ENCODE measurements around the gene DBP. TPM values are rescaled to one million over a fixed set of nuclear protein-coding genes. Genes with fewer than 3 reads are reported as not detected.

Gene DBP
- total RNA-seq, 1 experiment from 2014 or later, result 12.6 TPM

DNA sequence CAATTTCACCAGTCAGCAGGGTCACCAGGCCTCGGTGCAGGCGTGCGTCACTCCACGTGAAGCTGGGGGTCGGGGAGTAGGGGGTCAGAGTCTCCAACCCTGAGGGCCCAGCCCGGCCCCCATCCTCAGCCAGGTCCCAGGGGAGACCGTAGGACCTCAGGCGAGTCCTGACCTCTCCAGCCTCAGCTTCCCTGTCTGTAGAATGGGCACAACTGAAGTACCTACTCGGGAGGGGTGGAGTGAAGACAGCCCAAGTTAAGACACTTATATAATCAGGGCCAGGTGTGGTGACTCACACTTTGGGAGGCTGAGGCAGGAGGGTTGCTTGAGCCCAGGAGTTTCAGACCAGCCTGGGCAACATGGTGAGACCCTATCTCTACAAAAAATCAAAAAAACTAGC is 33.3 kb downstream of the DBP start:
- Histone ChIP-seq H2BK120ac (ENCODE audit: low read depth, low read length, poor library complexity, severe bottlenecking) (no peak overlapping the region), H3K23me2 (ENCODE audit: insufficient read length, low read depth, low read length, poor library complexity, severe bottlenecking) (no peaks in the 10 kb centered on the region), H3K9me3 (ENCODE audit: control insufficient read depth, low read depth, low read length) (no peaks in the 10 kb centered on the region), H3K4me2 (ENCODE audit: insufficient read depth, insufficient read length, low read length) (no peak overlapping the region), H2AFZ (ENCODE audit: low read length) (no peak overlapping the region), H3K27ac (ENCODE audit: insufficient read length, low read depth, low read length) (no peak overlapping the region), H3K56ac (ENCODE audit: insufficient read length, low read depth, low read length) (no peak overlapping the region), H4K5ac (ENCODE audit: insufficient read length, low read depth, low read length) (no peak overlapping the region), H3T11ph (ENCODE audit: low read length) (no peak overlapping the region), H2BK15ac (ENCODE audit: low read depth, low read length) (no peak overlapping the region), H4K8ac (replicated peaks; ENCODE audit: insufficient read length, low read depth, low read length) (no peak overlapping the region), H2AK5ac (ENCODE audit: insufficient read length, low read length) (no peak overlapping the region), H2BK12ac (ENCODE audit: insufficient read length, low read depth, low read length) (no peak overlapping the region), H2BK20ac (ENCODE audit: low read depth, low read length, poor library complexity, severe bottlenecking) (no peak overlapping the region), H3K27me3 (ENCODE audit: insufficient read depth, low read length) (no peaks in the 10 kb centered on the region), H3K79me2 (ENCODE audit: insufficient read depth, low read length) (no peaks in the 10 kb centered on the region), H3K14ac (ENCODE audit: insufficient read depth, low read length) (no peak overlapping the region), H3K4me1 (ENCODE audit: insufficient read depth, low read length) (no peaks in the 10 kb centered on the region), H3K4ac (ENCODE audit: low read depth, low read length) (no peak overlapping the region), H4K91ac (ENCODE audit: insufficient read length, low read depth, low read length) (no peak overlapping the region), H3K79me1 (ENCODE audit: insufficient read depth, low read depth, low read length, poor library complexity, severe bottlenecking) (no peaks in the 10 kb centered on the region), H3K9ac (ENCODE audit: extremely low read depth, insufficient read length, low read length) (no peak overlapping the region), H2BK5ac (ENCODE audit: insufficient read length, low read length) (no peak overlapping the region), H3K18ac (ENCODE audit: insufficient read length, low read depth, low read length) (no peak overlapping the region), H3K23ac (ENCODE audit: insufficient read length, low read depth, low read length) (no peak overlapping the region), H4K20me1 (ENCODE audit: control insufficient read depth, insufficient read depth, insufficient read length) (no peaks in the 10 kb centered on the region)
- H3K9me3 Mint-ChIP-seq, result no peaks in the 10 kb centered on the region
- TF ChIP-seq, protein P1, sequence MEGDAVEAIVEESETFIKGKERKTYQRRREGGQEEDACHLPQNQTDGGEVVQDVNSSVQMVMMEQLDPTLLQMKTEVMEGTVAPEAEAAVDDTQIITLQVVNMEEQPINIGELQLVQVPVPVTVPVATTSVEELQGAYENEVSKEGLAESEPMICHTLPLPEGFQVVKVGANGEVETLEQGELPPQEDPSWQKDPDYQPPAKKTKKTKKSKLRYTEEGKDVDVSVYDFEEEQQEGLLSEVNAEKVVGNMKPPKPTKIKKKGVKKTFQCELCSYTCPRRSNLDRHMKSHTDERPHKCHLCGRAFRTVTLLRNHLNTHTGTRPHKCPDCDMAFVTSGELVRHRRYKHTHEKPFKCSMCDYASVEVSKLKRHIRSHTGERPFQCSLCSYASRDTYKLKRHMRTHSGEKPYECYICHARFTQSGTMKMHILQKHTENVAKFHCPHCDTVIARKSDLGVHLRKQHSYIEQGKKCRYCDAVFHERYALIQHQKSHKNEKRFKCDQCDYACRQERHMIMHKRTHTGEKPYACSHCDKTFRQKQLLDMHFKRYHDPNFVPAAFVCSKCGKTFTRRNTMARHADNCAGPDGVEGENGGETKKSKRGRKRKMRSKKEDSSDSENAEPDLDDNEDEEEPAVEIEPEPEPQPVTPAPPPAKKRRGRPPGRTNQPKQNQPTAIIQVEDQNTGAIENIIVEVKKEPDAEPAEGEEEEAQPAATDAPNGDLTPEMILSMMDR (conservative IDR thresholded peaks at IDR 0.05), result no peak
- DNase-seq, result no peak
- peaks cover 0 to 2% (median 0%) of the 10 kb centered on the region in 3 experiments; a peak in 1 of 7 replicates for H3K36me3 Mint-ChIP-seq (ENCODE audit: insufficient read depth in 1 of 3, low read depth in 3 of 3)
- WGBS (ENCODE audit: extremely low coverage, insufficient read length, low lambda C conversion rate), result no CpG with 5 or more reads among the region's 9 CpGs
- H3K4me3 Mint-ChIP-seq, result no peak overlapping the region
- H3K4me1 Mint-ChIP-seq, result peaks cover 0 to 6% of the 10 kb centered on the region in 2 experiments; a peak in 1 of 4 replicates
- H3K27ac Mint-ChIP-seq, result no peak overlapping the region; a peak in 1 of 7 replicates
- H3K27me3 Mint-ChIP-seq (ENCODE audit: low read depth), result no peaks in the 10 kb centered on the region
